Duodenal mucosa (tissue), 2 donors: ENCODE results near the gene CCNB1IP1.
"Not testable (repeated sequence)": the region's sequence is repeated elsewhere in the genome, so short reads cannot be mapped to it uniquely, and the experiment has no call there.

Source experiments
- H3K27ac ChIP-seq: one replicate; pipeline ENCODE4 v1.7.0; 2013; ENCODE audit warnings: low read depth, low read length
- H3K27me3 ChIP-seq, 2 donors: one replicate each; pipeline ENCODE4 v1.7.0; 2013; ENCODE audit warnings: low read length in 2 of 2, control low read depth in 1 of 2; ENCODE audit not compliant: insufficient read depth in 2 of 2, control insufficient read depth in 1 of 2
- H3K36me3 ChIP-seq, 2 donors: one replicate each; pipeline ENCODE4 v1.7.0; 2013; ENCODE audit warnings: low read length in 2 of 2, control low read depth in 1 of 2; ENCODE audit not compliant: insufficient read depth in 2 of 2, control insufficient read depth in 1 of 2
- H3K4me1 ChIP-seq, 2 donors: one replicate each; pipeline ENCODE4 v1.7.0; 2013; ENCODE audit warnings: low read length in 2 of 2, control low read depth in 1 of 2; ENCODE audit not compliant: insufficient read depth in 2 of 2, control insufficient read depth in 1 of 2
- H3K4me3 ChIP-seq, 2 donors: one replicate each; pipeline ENCODE4 v1.7.0; 2013; ENCODE audit warnings: low read length in 2 of 2, low read depth in 1 of 2
- H3K9ac ChIP-seq, 2 donors: one replicate each; pipeline ENCODE4 v1.7.0; 2013; ENCODE audit warnings: low read length in 2 of 2, low read depth in 1 of 2
- H3K9me3 ChIP-seq, 2 donors: one replicate each; pipeline ENCODE4 v1.7.0; 2013; ENCODE audit warnings: low read length in 2 of 2, control low read depth in 1 of 2; ENCODE audit not compliant: control insufficient read depth in 1 of 2

Gene CCNB1IP1

GRCh38 chr14:20306079-20306423 lies 27.0 kb downstream of the CCNB1IP1 start:
- H3K4me1 ChIP-seq, result peaks cover 8 to 11% of the 10 kb centered on the region in 2 donors
- peak overlapping the region; percentile 94 to 99 for H3K4me3 ChIP-seq
- no peak overlapping the region for H3K9ac ChIP-seq
- H3K27me3 ChIP-seq, result no peaks in the 10 kb centered on the region
- peaks cover 2 to 12% of the 10 kb centered on the region in 2 donors for H3K36me3 ChIP-seq
- no peaks in the 10 kb centered on the region for H3K9me3 ChIP-seq
- H3K27ac ChIP-seq, result no peak overlapping the region

GRCh38 chr14:20305265-20306078 lies 27.6 kb downstream of the CCNB1IP1 start, which contains the start of gene TTC5:
Gene TTC5 (minus strand): TSS chr14:20305951. CDS start chr14:20305937, 14 bp downstream.
- Histone ChIP-seq H3K9ac (peak within 1 kb of the TSS; percentile 61 to 73), H3K9me3 (no peaks in the 10 kb centered on the region), H3K4me1 (peaks cover 8 to 11% of the 10 kb centered on the region in 2 donors), H3K36me3 (peaks cover 7 to 17% of the 10 kb centered on the region in 2 donors), H3K27ac (no peak within 1 kb of the TSS), H3K4me3 (peak within 1 kb of the TSS; percentile 94 to 99), H3K27me3 (no peaks in the 10 kb centered on the region)

GRCh38 chr14:20302042-20302755 lies 30.9 kb downstream of the CCNB1IP1 start:
- peaks cover 14 to 45% of the 10 kb centered on the region in 2 donors for H3K36me3 ChIP-seq
- no peak overlapping the region for H3K9ac ChIP-seq

GRCh38 chr14:20295067-20295466 lies 38.0 kb downstream of the CCNB1IP1 start:
- no peaks in the 10 kb centered on the region for H3K27me3 ChIP-seq
- no peak overlapping the region for H3K27ac ChIP-seq
- H3K9me3 ChIP-seq, result no peaks in the 10 kb centered on the region
- H3K36me3 ChIP-seq, result peaks cover 23 to 78% of the 10 kb centered on the region in 2 donors
- H3K4me3 ChIP-seq, result no peak overlapping the region
- H3K9ac ChIP-seq, result no peak overlapping the region
- no peaks in the 10 kb centered on the region for H3K4me1 ChIP-seq

More at GRCh38 chr14:20302042-20302755, 30.9 kb downstream of the CCNB1IP1 start:
- Histone ChIP-seq H3K27ac (no peak overlapping the region), H3K4me3 (no peak overlapping the region), H3K27me3 (no peaks in the 10 kb centered on the region), H3K9me3 (no peaks in the 10 kb centered on the region), H3K4me1 (peaks cover 8 to 11% of the 10 kb centered on the region in 2 donors)

GRCh38 chr14:20294636-20295035 lies 38.4 kb downstream of the CCNB1IP1 start:
- no peaks in the 10 kb centered on the region for H3K4me1 ChIP-seq

GRCh38 chr14:20281998-20282397 lies 51.1 kb downstream of the CCNB1IP1 start:
- H3K9ac ChIP-seq, H3K9me3 ChIP-seq, H3K27ac ChIP-seq, H3K4me1 ChIP-seq, H3K36me3 ChIP-seq, H3K27me3 ChIP-seq, H3K4me3 ChIP-seq: not testable (repeated sequence)

More at GRCh38 chr14:20294636-20295035, 38.4 kb downstream of the CCNB1IP1 start:
- Histone ChIP-seq H3K4me3 (no peak overlapping the region), H3K27ac (no peak overlapping the region), H3K9me3 (no peaks in the 10 kb centered on the region), H3K27me3 (no peaks in the 10 kb centered on the region), H3K36me3 (peaks cover 23 to 80% of the 10 kb centered on the region in 2 donors), H3K9ac (no peak overlapping the region)

- not testable (repeated sequence) for H3K27ac ChIP-seq
These were observed 52.8 kb downstream of the CCNB1IP1 start for GRCh38 chr14:20280265-20280664.

GRCh38 chr14:20278414-20278813 lies 54.7 kb downstream of the CCNB1IP1 start:
- Histone ChIP-seq H3K4me3 (no peak overlapping the region), H3K9me3 (peaks cover 6 to 13% of the 10 kb centered on the region in 2 donors), H3K36me3 (peaks cover 0 to 4% of the 10 kb centered on the region in 2 donors), H3K27me3 (no peaks in the 10 kb centered on the region), H3K27ac (no peak overlapping the region), H3K4me1 (no peaks in the 10 kb centered on the region), H3K9ac (no peak overlapping the region)

More at GRCh38 chr14:20280265-20280664, 52.8 kb downstream of the CCNB1IP1 start:
- H3K36me3 ChIP-seq, H3K4me1 ChIP-seq, H3K4me3 ChIP-seq, H3K9me3 ChIP-seq, H3K27me3 ChIP-seq, H3K9ac ChIP-seq: not testable (repeated sequence)

GRCh38 chr14:20277409-20277808 lies 55.7 kb downstream of the CCNB1IP1 start:
- no peaks in the 10 kb centered on the region for H3K27me3 ChIP-seq
- no peak overlapping the region for H3K4me3 ChIP-seq
- peaks cover 0 to 4% of the 10 kb centered on the region in 2 donors for H3K36me3 ChIP-seq
- H3K27ac ChIP-seq, result no peak overlapping the region
- H3K9me3 ChIP-seq, result peaks cover 10 to 22% of the 10 kb centered on the region in 2 donors
- H3K9ac ChIP-seq, result no peak overlapping the region
- H3K4me1 ChIP-seq, result no peaks in the 10 kb centered on the region

GRCh38 chr14:20274062-20274461 lies 59.0 kb downstream of the CCNB1IP1 start:
- no peaks in the 10 kb centered on the region for H3K4me1 ChIP-seq
- H3K9ac ChIP-seq, result no peak overlapping the region
- no peaks in the 10 kb centered on the region for H3K27me3 ChIP-seq
- H3K36me3 ChIP-seq, result peaks cover 0 to 4% of the 10 kb centered on the region in 2 donors
- peaks cover 11 to 30% of the 10 kb centered on the region in 2 donors for H3K9me3 ChIP-seq
- no peak overlapping the region for H3K27ac ChIP-seq
- H3K4me3 ChIP-seq, result no peak overlapping the region
